Tibial nerve (tissue), 4 donors: ENCODE data around the gene MCU.

Source experiments
- EP300 ChIP-seq, 2 donors: sonication (generic); formaldehyde crosslinking; IDR thresholded peaks; one replicate each; pipeline ENCODE4 v1.6.1; 2017; ENCODE audit warnings: antibody characterized with exemption in 2 of 2, mild to moderate bottlenecking in 1 of 2
- POLR2A ChIP-seq, 2 donors: fragments of 450-650 bp; IDR thresholded peaks; one replicate each; pipeline ENCODE4 v1.6.1; 2017; ENCODE audit warnings: antibody characterized with exemption in 2 of 2, mild to moderate bottlenecking in 2 of 2, moderate library complexity in 2 of 2
- TF ChIP-seq, protein P1 (sequence below), 5 experiments: fragments of 200-600 bp in 3 of 5; fragments of 450-650 bp in 2 of 5; sonication (generic) in 3 of 5; IDR thresholded peaks; one replicate each; pipeline ENCODE4 v1.5.1; 2016 to 2019; ENCODE audit warnings: antibody characterized with exemption in 5 of 5, mild to moderate bottlenecking in 3 of 5, moderate library complexity in 2 of 5

DNA sequence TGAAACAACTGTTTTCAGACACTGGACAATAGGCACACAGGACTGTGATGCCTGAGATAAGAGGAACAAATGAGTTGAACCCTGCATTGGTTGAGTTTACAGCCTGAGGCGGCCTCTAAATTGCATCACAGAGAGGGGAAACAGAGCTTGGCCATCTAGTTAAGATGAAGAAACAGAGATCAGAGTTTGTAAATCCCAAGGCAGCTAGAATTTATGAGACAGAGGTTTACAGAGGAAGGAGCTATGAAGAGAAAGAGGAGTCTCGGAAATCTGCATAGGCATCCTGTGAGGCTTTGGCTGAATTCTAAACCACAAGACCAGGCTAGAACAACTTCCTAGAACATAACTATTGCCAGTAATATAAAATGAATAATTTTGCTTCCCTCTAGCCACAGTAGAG is 160.6 kb downstream of the MCU start:
- TF ChIP-seq, protein P1, sequence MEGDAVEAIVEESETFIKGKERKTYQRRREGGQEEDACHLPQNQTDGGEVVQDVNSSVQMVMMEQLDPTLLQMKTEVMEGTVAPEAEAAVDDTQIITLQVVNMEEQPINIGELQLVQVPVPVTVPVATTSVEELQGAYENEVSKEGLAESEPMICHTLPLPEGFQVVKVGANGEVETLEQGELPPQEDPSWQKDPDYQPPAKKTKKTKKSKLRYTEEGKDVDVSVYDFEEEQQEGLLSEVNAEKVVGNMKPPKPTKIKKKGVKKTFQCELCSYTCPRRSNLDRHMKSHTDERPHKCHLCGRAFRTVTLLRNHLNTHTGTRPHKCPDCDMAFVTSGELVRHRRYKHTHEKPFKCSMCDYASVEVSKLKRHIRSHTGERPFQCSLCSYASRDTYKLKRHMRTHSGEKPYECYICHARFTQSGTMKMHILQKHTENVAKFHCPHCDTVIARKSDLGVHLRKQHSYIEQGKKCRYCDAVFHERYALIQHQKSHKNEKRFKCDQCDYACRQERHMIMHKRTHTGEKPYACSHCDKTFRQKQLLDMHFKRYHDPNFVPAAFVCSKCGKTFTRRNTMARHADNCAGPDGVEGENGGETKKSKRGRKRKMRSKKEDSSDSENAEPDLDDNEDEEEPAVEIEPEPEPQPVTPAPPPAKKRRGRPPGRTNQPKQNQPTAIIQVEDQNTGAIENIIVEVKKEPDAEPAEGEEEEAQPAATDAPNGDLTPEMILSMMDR (IDR thresholded peaks at IDR 0.05) = no peak
- TF ChIP-seq POLR2A (IDR thresholded peaks at IDR 0.05) (no peak), EP300 (IDR thresholded peaks at IDR 0.05) (no peak)
